ENCODE measurements around the gene HOXC12.

Gene HOXC12

GRCh38 chr12:53978477-53979356 lies 24.0 kb downstream of the HOXC12 start:
- no peak overlapping the region for H3K4me3 ChIP-seq (ENCODE audit: low read length)
- no peak for DNase-seq (ENCODE audit: low read depth, low spot score)

GRCh38 chr12:53980104-53980801 lies 25.6 kb downstream of the HOXC12 start:
- DNase-seq (ENCODE audit: low read depth, low spot score), result no peak
- H3K4me3 ChIP-seq (ENCODE audit: low read length), result no peak overlapping the region

GRCh38 chr12:53980802-53981496 lies 26.2 kb downstream of the HOXC12 start:
- peak; percentile 69 for DNase-seq (ENCODE audit: low read depth, low spot score)
- no peak overlapping the region for H3K4me3 ChIP-seq (ENCODE audit: low read length)

- no peak for DNase-seq (ENCODE audit: low read depth, low spot score)
These were observed 27.2 kb downstream of the HOXC12 start for GRCh38 chr12:53981634-53982565.

GRCh38 chr12:53982648-53983567 lies 28.2 kb downstream of the HOXC12 start:
- no peak overlapping the region for H3K4me3 ChIP-seq (ENCODE audit: low read length)
- DNase-seq (ENCODE audit: low read depth, low spot score), result no peak

More at GRCh38 chr12:53981634-53982565, 27.2 kb downstream of the HOXC12 start:
- H3K4me3 ChIP-seq (ENCODE audit: low read length), result no peak overlapping the region

- DNase-seq (ENCODE audit: low read depth, low spot score), result no peak
- no peak overlapping the region for H3K4me3 ChIP-seq (ENCODE audit: low read length)
These were observed 28.9 kb downstream of the HOXC12 start for GRCh38 chr12:53983568-53983949.

- H3K4me3 ChIP-seq (ENCODE audit: low read length), result no peak overlapping the region
- DNase-seq (ENCODE audit: low read depth, low spot score), result no peak
These were observed 29.4 kb downstream of the HOXC12 start for GRCh38 chr12:53983950-53984572.

- peak; percentile 94 for DNase-seq (ENCODE audit: low read depth, low spot score)
These were observed 30.4 kb downstream of the HOXC12 start, which contains the start of gene HOXC10 for GRCh38 chr12:53984901-53985691. Gene HOXC10 (plus strand): TSS chr12:53985146. CDS start chr12:53985260, 114 bp downstream.

GRCh38 chr12:53985692-53985993 lies 30.9 kb downstream of the HOXC12 start:
- H3K4me3 ChIP-seq (ENCODE audit: low read length), result peak overlapping the region; percentile 50
- DNase-seq (ENCODE audit: low read depth, low spot score), result no peak

More at GRCh38 chr12:53984901-53985691, 30.4 kb downstream of the HOXC12 start, which contains the start of gene HOXC10:
- H3K4me3 ChIP-seq (ENCODE audit: low read length), result peak within 1 kb of the TSS; percentile 50

- H3K4me3 ChIP-seq (ENCODE audit: low read length), result peak overlapping the region; percentile 50
- DNase-seq (ENCODE audit: low read depth, low spot score), result no peak
These were observed 31.4 kb downstream of the HOXC12 start for GRCh38 chr12:53985994-53986685.

- no peak for DNase-seq (ENCODE audit: low read depth, low spot score)
- peak overlapping the region; percentile 50 for H3K4me3 ChIP-seq (ENCODE audit: low read length)
These were observed 32.2 kb downstream of the HOXC12 start for GRCh38 chr12:53986686-53987483.

- H3K4me3 ChIP-seq (ENCODE audit: low read length), result no peak overlapping the region
- no peak for DNase-seq (ENCODE audit: low read depth, low spot score)
These were observed 33.1 kb downstream of the HOXC12 start for GRCh38 chr12:53987787-53988230.

GRCh38 chr12:53988541-53989226 lies 34.0 kb downstream of the HOXC12 start:
- H3K4me3 ChIP-seq (ENCODE audit: low read length), result peak overlapping the region; percentile 30
- no peak for DNase-seq (ENCODE audit: low read depth, low spot score)

- H3K4me3 ChIP-seq (ENCODE audit: low read length), result peak overlapping the region; percentile 30
These were observed 34.8 kb downstream of the HOXC12 start for GRCh38 chr12:53989227-53990113.

More at GRCh38 chr12:53989227-53990113, 34.8 kb downstream of the HOXC12 start:
- peak; percentile 80 for DNase-seq (ENCODE audit: low read depth, low spot score)
